HepG2 (cell line): ENCODE data around the gene MXRA8. TPM values are rescaled to one million over a fixed set of nuclear protein-coding genes. Genes with fewer than 3 reads are reported as not detected.

Source experiments
- ATAC-seq: fragments of 200-7000 bp; cut with Tn5 transposase; 3 replicates; pipeline ENCODE4 v1.9.1; 2020; ENCODE audit warnings: mild to moderate bottlenecking, moderate library complexity
- BruUV-seq: library from RNA; stranded (reverse); fragments of 400-500 nt; replicated peaks from 2 replicates; lab custom pipeline; 2021; lab: Mats Ljungman, UMichigan
- CTCF ChIA-PET: fragments of 300-600 bp; formaldehyde crosslinking; extraction: SDS; loops from one replicate; lab custom pipeline; 2021; ENCODE audit warnings: low total read pairs, inconsistent platforms, low intra/inter-chr PET ratio; lab: Yijun Ruan, JAX
- POLR2A ChIA-PET: fragments of 350-600 bp; sonication (Branson Sonifier 250); formaldehyde crosslinking; loops from one replicate; lab custom pipeline; 2020; ENCODE audit warnings: antibody characterized with exemption, inconsistent platforms; lab: Yijun Ruan, JAX
- DNase-seq: peaks from one replicate; pipeline ENCODE4 v3.0.0-alpha.2; 2015; ENCODE audit warnings: low spot score
- FAIRE-seq: peaks from 3 replicates; lab custom pipeline; 2011; peaks lifted over from hg19 to GRCh38; lab: Jason Lieb, UNC
- H2AFZ ChIP-seq: one replicate; pipeline ENCODE4 v1.6.1; 2011; ENCODE audit warnings: low read length, inconsistent platforms
- H3K27ac ChIP-seq: fragments of 300-600 bp; 3 replicates; pipeline ENCODE4 v1.8.0; 2011; ENCODE audit warnings: mixed run types, mild to moderate bottlenecking, mixed read lengths, low read length, inconsistent platforms; ENCODE audit not compliant: insufficient read depth; ENCODE audit errors: extremely low read length
- H3K27me3 ChIP-seq, 2 experiments: fragments of 200-600 bp in 1 of 2; 2 replicates in 1 of 2; 3 replicates in 1 of 2; pipeline versions ENCODE4 v1.6.0 to v1.8.0; 2011; ENCODE audit warnings: low read length in 2 of 2, mild to moderate bottlenecking in 2 of 2, moderate library complexity in 2 of 2, inconsistent platforms in 1 of 2; ENCODE audit not compliant: insufficient read depth in 2 of 2, control insufficient read depth in 1 of 2
- H3K36me3 ChIP-seq, 2 experiments: fragments of 200-600 bp in 1 of 2; replicated peaks in 1 of 2; 2 replicates in 1 of 2; 3 replicates in 1 of 2; pipeline versions ENCODE4 v1.5.1 to v1.8.0; 2011; ENCODE audit warnings: low read length in 2 of 2, inconsistent platforms in 1 of 2; ENCODE audit not compliant: insufficient read depth in 2 of 2, control insufficient read depth in 1 of 2
- H3K4me1 ChIP-seq: 2 replicates; pipeline ENCODE4 v1.5.1; 2012; ENCODE audit warnings: low read length, inconsistent platforms; ENCODE audit not compliant: insufficient read depth
- H3K4me2 ChIP-seq: 2 replicates; pipeline ENCODE4 v1.6.0; 2011; ENCODE audit warnings: low read depth, low read length, inconsistent platforms
- H3K4me3 ChIP-seq, 3 experiments: fragments of 200-600 bp in 1 of 3; sonication (generic), shearing (Covaris generic) in 1 of 3; replicated peaks in 1 of 3; 2 replicates each; pipeline ENCODE4 v1.5.1; 2011 to 2016; ENCODE audit warnings: low read length in 3 of 3, inconsistent platforms in 2 of 3, low read depth in 2 of 3, mild to moderate bottlenecking in 2 of 3, control low read depth in 1 of 3, mixed read lengths in 1 of 3; ENCODE audit not compliant: insufficient read depth in 1 of 3
- H3K79me2 ChIP-seq: one replicate; pipeline ENCODE4 v1.6.1; 2011; ENCODE audit warnings: low read length, inconsistent platforms; ENCODE audit not compliant: insufficient read depth
- H3K9ac ChIP-seq: 2 replicates; pipeline ENCODE4 v1.6.0; 2011; ENCODE audit warnings: mild to moderate bottlenecking, low read depth, low read length, inconsistent platforms; ENCODE audit not compliant: insufficient read depth
- H3K9me3 ChIP-seq: 2 replicates; pipeline ENCODE4 v1.5.1; 2012; ENCODE audit warnings: mild to moderate bottlenecking, low read length
- H4K20me1 ChIP-seq: 2 replicates; pipeline ENCODE4 v1.6.0; 2011; ENCODE audit warnings: inconsistent platforms, mild to moderate bottlenecking, low read length, moderate library complexity; ENCODE audit not compliant: insufficient read depth
- ARID3A ChIP-seq: IDR thresholded peaks from 2 replicates; pipeline ENCODE4 v1.6.1; 2012; ENCODE audit warnings: low read depth, low read length, improper control_type of control experiment
- CHCHD3 ChIP-seq: sonication (generic); formaldehyde crosslinking; IDR thresholded peaks from 2 replicates; pipeline ENCODE4 v1.8.0; 2022; ENCODE audit warnings: mild to moderate bottlenecking, missing genetic modification reagents, moderate library complexity
- MTA1 ChIP-seq: sonication (generic); formaldehyde crosslinking; IDR thresholded peaks from 2 replicates; pipeline ENCODE4 v1.4.0; 2020; ENCODE audit warnings: missing genetic modification reagents, mild to moderate bottlenecking, borderline replicate concordance
- NCOA1 ChIP-seq: sonication (generic); formaldehyde crosslinking; IDR thresholded peaks from 2 replicates; pipeline ENCODE4 v1.9.0; 2021; ENCODE audit warnings: missing genetic modification reagents
- RBFOX2 ChIP-seq: fragments of 200-400 bp; formaldehyde crosslinking; IDR thresholded peaks from 2 replicates; pipeline ENCODE4 v1.6.1; 2017; ENCODE audit warnings: low read depth, mild to moderate bottlenecking, low read length
- TFAP4 ChIP-seq: sonication (generic); IDR thresholded peaks from 2 replicates; pipeline ENCODE4 v1.6.1; 2016; ENCODE audit warnings: low read depth, borderline replicate concordance
- TGIF2 ChIP-seq: IDR thresholded peaks from 2 replicates; pipeline ENCODE4 v1.6.1; 2016; ENCODE audit warnings: control low read depth, missing compliant biosample characterization
- TOE1 ChIP-seq: sonication (generic); formaldehyde crosslinking; IDR thresholded peaks from 2 replicates; pipeline ENCODE4 v1.4.0; 2020; ENCODE audit warnings: mild to moderate bottlenecking, missing genetic modification reagents
- ZBTB33 ChIP-seq: sonication (generic); formaldehyde crosslinking; IDR thresholded peaks from 2 replicates; pipeline ENCODE4 v1.4.0; 2020; ENCODE audit warnings: missing genetic modification reagents
- ZC3H13 ChIP-seq: sonication (generic); formaldehyde crosslinking; IDR thresholded peaks from 2 replicates; pipeline ENCODE4 v1.8.1; 2023; ENCODE audit warnings: mild to moderate bottlenecking, missing genetic modification reagents, moderate library complexity
- ZMAT3 ChIP-seq: sonication (generic); formaldehyde crosslinking; conservative IDR thresholded peaks from 2 replicates; pipeline ENCODE4 v1.7.0; 2021; ENCODE audit warnings: missing genetic modification reagents
- ZNF275 ChIP-seq: sonication (generic); formaldehyde crosslinking; IDR thresholded peaks from 2 replicates; pipeline ENCODE4 v1.8.0; 2022; ENCODE audit warnings: missing genetic modification reagents, mild to moderate bottlenecking, inconsistent platforms, borderline replicate concordance
- ZNF317 ChIP-seq: sonication (generic); formaldehyde crosslinking; IDR thresholded peaks from 2 replicates; pipeline ENCODE4 v1.5.0; 2020; ENCODE audit warnings: mild to moderate bottlenecking, missing genetic modification reagents
- ZNF350 ChIP-seq: sonication (generic); formaldehyde crosslinking; IDR thresholded peaks from 2 replicates; pipeline ENCODE4 v1.4.0; 2020; ENCODE audit warnings: mild to moderate bottlenecking, low read depth, missing genetic modification reagents, borderline replicate concordance
- ZNF547 ChIP-seq: sonication (generic); formaldehyde crosslinking; IDR thresholded peaks from 2 replicates; pipeline ENCODE4 v1.5.1; 2020; ENCODE audit warnings: mild to moderate bottlenecking, missing genetic modification reagents
- ZNF776 ChIP-seq: sonication (generic); formaldehyde crosslinking; IDR thresholded peaks from 2 replicates; pipeline ENCODE4 v1.4.0; 2020; ENCODE audit warnings: mild to moderate bottlenecking, missing genetic modification reagents
- ZNF839 ChIP-seq: sonication (generic); formaldehyde crosslinking; IDR thresholded peaks from 2 replicates; pipeline ENCODE4 v1.4.0; 2020; ENCODE audit warnings: missing genetic modification reagents, mild to moderate bottlenecking, borderline replicate concordance
- WGBS: methylation state at CpG from one replicate; pipeline ENCODE4 v1.1.6; 2017; ENCODE audit warnings: low lambda C conversion rate; 5-methylcytosine and 5-hydroxymethylcytosine counted together
- in situ Hi-C: cut with HindIII; loops from 2 replicates; pipeline ENCODE4 v1.10.0; 2017; ENCODE audit warnings: low pct_unique_long_range_greater_than_20kb; ENCODE audit not compliant: extremely low pct_ligation_motif_present
- intact Hi-C: fragments of 100-400 bp; cut with micrococcal nuclease; formaldehyde crosslinking; loops from one replicate; pipeline ENCODE4 v1.10.0; 2022; ENCODE audit not compliant: unreplicated experiment
- polyA plus RNA-seq, 8 experiments: library from polyadenylated mRNA; depleted of rRNA in 3 of 8; stranded (reverse) in 7 of 8; unstranded in 1 of 8; fragments of >200 nt; fragmentation: Illumina TruSeq in 4 of 8; extraction: Trizol in 4 of 8; gene quantifications; 2 replicates each; pipeline versions ENCODE4 v1.2.1 to v1.2.3, GENCODE V29; 2011 to 2016; ENCODE audit warnings: low read depth in 4 of 8, missing spikeins in 1 of 8, mixed read lengths in 1 of 8; ENCODE audit not compliant: insufficient read depth in 1 of 8
- total RNA-seq, 5 experiments: library from RNA; depleted of rRNA; stranded (reverse); fragments of >200 nt; fragmentation: Illumina TruSeq; extraction: Trizol; gene quantifications; 2 replicates each; pipeline ENCODE4 v1.2.3, GENCODE V29; 2016; ENCODE audit warnings: low read depth in 1 of 5

The MXRA8 gene
- total and polyA plus RNA-seq, 2 of the 13 experiments (the other 11 are each of a cell fraction or from before 2014, with no cell fraction given): 19.8 to 44.8 TPM

GRCh38 chr1:1309251-1310108 is 48.9 kb downstream of the MXRA8 start:
- WGBS: 94% methylated on average over 13 of the region's 57 CpGs
- CTCF ChIA-PET: no interaction called here
- no TSS peak for BruUV-seq
- DNase-seq (no peak), FAIRE-seq (no peak), ATAC-seq (no peak)
- in situ Hi-C loops (no loop called here), intact Hi-C loops (no loop called here)
- Histone ChIP-seq H3K27me3 (no peaks in the 10 kb centered on the region), H3K9ac (peak overlapping the region; percentile 86), H3K27ac (peak overlapping the region; percentile 73), H3K9me3 (no peaks in the 10 kb centered on the region), H2AFZ (no peak overlapping the region), H3K4me1 (peaks cover 36% of the 10 kb centered on the region), H3K4me2 (peak overlapping the region; percentile 88), H3K79me2 (peaks cover 13% of the 10 kb centered on the region), H3K4me3 (peak overlapping the region; percentile 75 to 91 (median 90)), H3K36me3 (peaks cover 13 to 36% of the 10 kb centered on the region in 2 experiments; a peak in 3 of 5 replicates), H4K20me1 (no peaks in the 10 kb centered on the region; the same call in 1 of the 2 replicates)
- POLR2A ChIA-PET: interaction anchor here (1.3 to 1.6 kb wide), 2 partner anchors 16 to 38 kb away, joined by 4 to 5 read pairs; no protein-coding TSS in a partner anchor
- TF ChIP-seq ZC3H13 (peak; percentile 46; the same call in 1 of the 2 replicates), MTA1 (CRISPR knock-in tag) (0 out of 2 replicates have a peak, but pooled peaks have one; percentile 8), ARID3A (no peak), ZNF547 (CRISPR knock-in tag) (0 out of 2 replicates have a peak, but pooled peaks have one; percentile 2), ZNF275 (CRISPR knock-in tag) (no peak), TGIF2 (no peak), RBFOX2 (peak; percentile 18; the same call in 1 of the 2 replicates), ZBTB33 (CRISPR knock-in tag) (peak; percentile 49; the same call in 1 of the 2 replicates), TFAP4 (no peak), ZMAT3 (CRISPR knock-in tag) (0 out of 2 replicates have a peak, but pooled peaks have one; percentile 1), CHCHD3 (CRISPR knock-in tag) (0 out of 2 replicates have a peak, but pooled peaks have one; percentile 34), NCOA1 (CRISPR knock-in tag) (no peak), ZNF839 (CRISPR knock-in tag) (peak; percentile 31; the same call in 1 of the 2 replicates), ZNF317 (CRISPR knock-in tag) (no peak), ZNF776 (CRISPR knock-in tag) (0 out of 2 replicates have a peak, but pooled peaks have one; percentile 12), ZNF350 (CRISPR knock-in tag) (peak; percentile 32; the same call in 1 of the 2 replicates), TOE1 (CRISPR knock-in tag) (no peak)
